Mucosa of stomach (tissue), 1 donor: Measurements from ENCODE around the gene HES3.

Source experiments
- H3K27me3 ChIP-seq: one replicate; pipeline ENCODE4 v1.7.0; 2013; ENCODE audit warnings: mild to moderate bottlenecking, low read length; ENCODE audit not compliant: control insufficient read depth, insufficient read depth
- H3K36me3 ChIP-seq: one replicate; pipeline ENCODE4 v1.7.0; 2013; ENCODE audit warnings: low read length; ENCODE audit not compliant: control insufficient read depth, insufficient read depth
- H3K4me1 ChIP-seq: one replicate; pipeline ENCODE4 v1.7.0; 2013; ENCODE audit warnings: mild to moderate bottlenecking, low read length; ENCODE audit not compliant: control insufficient read depth, insufficient read depth
- H3K4me3 ChIP-seq: one replicate; pipeline ENCODE4 v1.7.0; 2013; ENCODE audit warnings: low read length
- H3K9ac ChIP-seq: one replicate; pipeline ENCODE4 v1.7.0; 2013; ENCODE audit warnings: mild to moderate bottlenecking, low read length, moderate library complexity
- H3K9me3 ChIP-seq: one replicate; pipeline ENCODE4 v1.7.0; 2013; ENCODE audit warnings: mild to moderate bottlenecking, low read length, moderate library complexity; ENCODE audit not compliant: control insufficient read depth
- donor health status: Pancreatic carcinoma.

The HES3 gene

GRCh38 chr1:6262555-6263420 is 18.8 kb downstream of the HES3 start:
- Histone ChIP-seq H3K4me1 (peaks cover 9% of the 10 kb centered on the region), H3K27me3 (peaks cover 18% of the 10 kb centered on the region), H3K9me3 (no peaks in the 10 kb centered on the region), H3K4me3 (no peak overlapping the region), H3K36me3 (no peaks in the 10 kb centered on the region), H3K9ac (no peak overlapping the region)

- Histone ChIP-seq H3K27me3 (peaks cover 18% of the 10 kb centered on the region), H3K4me1 (peaks cover 9% of the 10 kb centered on the region), H3K4me3 (no peak overlapping the region), H3K36me3 (no peaks in the 10 kb centered on the region), H3K9ac (no peak overlapping the region), H3K9me3 (no peaks in the 10 kb centered on the region)
These were observed 19.7 kb downstream of the HES3 start for GRCh38 chr1:6263716-6264115.

- Histone ChIP-seq H3K9me3 (no peaks in the 10 kb centered on the region), H3K4me3 (no peak overlapping the region)
These were observed 21.2 kb downstream of the HES3 start for GRCh38 chr1:6265151-6265550.

DNA sequence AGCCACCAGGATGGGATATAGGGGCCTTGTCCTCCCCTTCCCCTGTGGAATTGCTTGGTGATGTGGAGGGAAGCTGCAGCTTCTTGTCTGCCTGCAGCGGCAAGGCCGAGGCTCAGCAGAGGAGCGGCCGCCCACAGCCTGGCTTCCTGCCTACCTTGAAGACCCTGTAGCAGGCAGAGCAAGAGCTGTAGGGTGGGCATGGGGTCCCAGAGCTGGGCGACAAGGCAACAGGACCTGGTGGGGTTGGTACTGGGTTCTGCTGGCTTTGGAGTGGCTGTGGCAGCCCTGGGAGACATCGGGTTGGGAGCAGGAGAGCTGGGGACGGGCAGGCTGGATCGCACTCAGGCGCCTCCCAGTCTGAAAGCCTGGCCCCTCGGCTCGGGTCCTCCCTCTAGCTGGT is 22.7 kb downstream of the HES3 start:
- H3K36me3 ChIP-seq: no peaks in the 10 kb centered on the region
- no peak overlapping the region for H3K4me3 ChIP-seq
- no peak overlapping the region for H3K9ac ChIP-seq
- H3K27me3 ChIP-seq: peaks cover 8% of the 10 kb centered on the region
- no peaks in the 10 kb centered on the region for H3K9me3 ChIP-seq
- peaks cover 22% of the 10 kb centered on the region for H3K4me1 ChIP-seq

More at GRCh38 chr1:6265151-6265550, 21.2 kb downstream of the HES3 start:
- Histone ChIP-seq H3K36me3 (no peaks in the 10 kb centered on the region), H3K27me3 (peaks cover 13% of the 10 kb centered on the region), H3K9ac (no peak overlapping the region), H3K4me1 (peaks cover 12% of the 10 kb centered on the region)

- Histone ChIP-seq H3K36me3 (no peaks in the 10 kb centered on the region), H3K27me3 (no peaks in the 10 kb centered on the region), H3K4me1 (peaks cover 24% of the 10 kb centered on the region), H3K4me3 (no peak overlapping the region), H3K9me3 (no peaks in the 10 kb centered on the region), H3K9ac (no peak overlapping the region)
These were observed 23.8 kb downstream of the HES3 start for GRCh38 chr1:6267686-6268322.

- peaks cover 24% of the 10 kb centered on the region for H3K4me1 ChIP-seq
These were observed 24.4 kb downstream of the HES3 start for GRCh38 chr1:6268415-6268814.

DNA sequence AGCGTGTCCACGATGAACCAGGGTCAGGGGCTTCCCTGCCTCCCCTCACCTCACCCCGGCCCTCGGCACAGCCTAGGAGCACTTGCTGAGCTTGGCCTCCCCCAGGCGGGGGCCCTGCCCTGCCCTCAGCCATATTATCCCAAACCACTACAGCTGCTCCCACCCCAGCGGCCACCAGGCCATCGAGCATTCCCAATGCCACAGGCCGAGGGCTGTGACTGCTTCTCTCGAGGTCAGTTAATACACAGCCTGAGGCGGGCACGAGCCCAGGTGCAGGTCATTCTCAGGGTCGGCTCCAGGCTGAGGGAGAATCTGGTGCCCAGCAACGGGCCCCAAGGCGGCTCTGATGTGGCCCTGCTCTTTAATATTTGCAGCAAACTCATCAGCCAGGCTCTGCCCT is 25.3 kb downstream of the HES3 start:
- Histone ChIP-seq H3K36me3 (no peaks in the 10 kb centered on the region), H3K9me3 (no peaks in the 10 kb centered on the region), H3K4me1 (peaks cover 24% of the 10 kb centered on the region), H3K4me3 (no peak overlapping the region), H3K27me3 (no peaks in the 10 kb centered on the region), H3K9ac (no peak overlapping the region)

More at GRCh38 chr1:6268415-6268814, 24.4 kb downstream of the HES3 start:
- no peak overlapping the region for H3K9ac ChIP-seq
- H3K36me3 ChIP-seq: no peaks in the 10 kb centered on the region
- no peak overlapping the region for H3K4me3 ChIP-seq
- no peaks in the 10 kb centered on the region for H3K9me3 ChIP-seq
- no peaks in the 10 kb centered on the region for H3K27me3 ChIP-seq

DNA sequence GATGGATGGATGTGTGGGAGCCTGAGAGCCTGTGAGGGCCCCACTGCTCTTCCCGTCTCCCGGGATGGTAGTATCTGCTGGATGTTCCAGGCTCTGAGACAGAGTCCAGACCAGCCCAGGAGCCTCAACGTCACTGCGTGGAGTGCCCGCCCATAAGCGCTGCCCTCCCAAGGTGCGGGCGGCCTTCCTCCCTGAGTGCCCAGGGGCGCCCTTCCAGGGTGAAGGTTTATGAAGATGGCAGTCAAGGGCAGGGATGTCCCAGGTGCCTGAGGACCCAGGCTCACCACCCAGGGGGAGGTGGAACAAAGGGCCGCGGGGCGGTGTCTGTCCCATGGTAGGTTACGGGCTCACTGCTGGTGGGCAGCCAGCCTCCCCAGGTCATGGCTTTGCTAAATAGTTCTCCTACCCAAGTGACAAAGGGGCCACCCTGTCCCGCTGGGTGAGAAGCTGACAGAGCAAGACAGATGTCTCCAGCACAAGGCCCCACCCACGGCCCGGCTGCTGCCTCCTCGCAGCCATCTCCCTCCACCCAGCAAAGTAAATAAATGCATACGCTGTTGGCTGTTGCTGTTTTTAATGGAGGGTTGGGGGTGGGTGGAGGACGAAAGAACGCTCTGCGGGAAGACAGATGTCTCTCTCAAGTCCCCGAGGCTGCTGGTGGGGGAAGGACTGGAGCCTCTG is 25.9 kb downstream of the HES3 start:
- Histone ChIP-seq H3K27me3 (no peaks in the 10 kb centered on the region), H3K4me3 (no peak overlapping the region), H3K9ac (no peak overlapping the region), H3K9me3 (no peaks in the 10 kb centered on the region), H3K4me1 (peaks cover 24% of the 10 kb centered on the region), H3K36me3 (no peaks in the 10 kb centered on the region)

- no peak overlapping the region for H3K9ac ChIP-seq
- no peaks in the 10 kb centered on the region for H3K27me3 ChIP-seq
- no peaks in the 10 kb centered on the region for H3K36me3 ChIP-seq
- no peaks in the 10 kb centered on the region for H3K9me3 ChIP-seq
- no peak overlapping the region for H3K4me3 ChIP-seq
- peaks cover 24% of the 10 kb centered on the region for H3K4me1 ChIP-seq
These were observed 26.4 kb downstream of the HES3 start for GRCh38 chr1:6270401-6270800.

DNA sequence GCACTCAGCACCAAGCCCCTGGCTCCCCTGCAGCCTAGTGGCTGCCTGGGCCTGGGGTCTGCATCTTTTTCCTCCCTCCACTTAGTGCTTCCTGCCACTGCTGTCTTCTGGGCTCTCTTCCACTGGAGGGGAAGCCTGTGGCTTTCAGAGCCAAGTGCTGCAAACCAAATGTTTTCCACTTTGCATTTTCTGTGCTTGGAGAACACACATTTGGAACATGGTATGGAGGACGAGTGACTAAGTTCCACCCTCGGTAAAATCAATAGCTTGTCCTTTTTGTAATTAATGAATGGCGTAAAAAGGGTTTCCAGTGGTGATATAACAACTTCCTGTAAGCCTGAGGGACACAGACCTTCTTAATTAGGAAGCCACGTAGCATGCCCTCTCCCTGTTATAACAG is 27.0 kb downstream of the HES3 start:
- H3K4me3 ChIP-seq: no peak overlapping the region
- H3K36me3 ChIP-seq: no peaks in the 10 kb centered on the region
- peaks cover 24% of the 10 kb centered on the region for H3K4me1 ChIP-seq
- H3K9ac ChIP-seq: no peak overlapping the region
- no peaks in the 10 kb centered on the region for H3K27me3 ChIP-seq
- no peaks in the 10 kb centered on the region for H3K9me3 ChIP-seq

DNA sequence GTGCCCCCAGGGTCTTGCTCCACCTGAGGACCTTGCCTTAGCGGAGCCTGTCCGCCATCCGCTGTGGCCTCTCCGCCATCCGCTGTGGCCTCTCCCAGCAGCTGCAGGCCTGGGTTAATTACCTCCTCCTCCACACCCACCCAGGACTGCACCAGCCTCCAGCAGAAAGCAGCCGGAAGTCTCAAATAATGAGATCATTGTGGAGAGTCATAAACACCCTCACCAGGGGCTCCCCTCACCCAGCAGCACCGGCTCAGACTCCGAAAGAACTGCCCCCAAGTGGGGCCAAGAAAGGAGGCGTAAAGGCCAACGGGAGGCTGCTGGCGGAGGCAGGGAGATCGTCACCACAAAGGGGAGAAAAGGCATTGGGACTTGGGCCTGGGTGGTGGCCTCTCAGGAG is 27.6 kb downstream of the HES3 start:
- no peaks in the 10 kb centered on the region for H3K27me3 ChIP-seq

GRCh38 chr1:6272452-6272851 is 28.5 kb downstream of the HES3 start:
- Histone ChIP-seq H3K9me3 (no peaks in the 10 kb centered on the region), H3K9ac (no peak overlapping the region), H3K36me3 (no peaks in the 10 kb centered on the region), H3K4me3 (no peak overlapping the region), H3K27me3 (no peaks in the 10 kb centered on the region), H3K4me1 (peaks cover 24% of the 10 kb centered on the region)

More for the DNA sequence above, 27.6 kb downstream of the HES3 start:
- H3K4me1 ChIP-seq: peaks cover 24% of the 10 kb centered on the region
- no peaks in the 10 kb centered on the region for H3K36me3 ChIP-seq
- no peaks in the 10 kb centered on the region for H3K9me3 ChIP-seq
- no peak overlapping the region for H3K4me3 ChIP-seq
- no peak overlapping the region for H3K9ac ChIP-seq
